Prostate gland (tissue), 2 donors: ENCODE measurements around the gene UST. TPM values are rescaled to one million over a fixed set of nuclear protein-coding genes. Genes with fewer than 3 reads are reported as not detected.

Source experiments
- DNase-seq: peaks from one replicate; pipeline ENCODE4 v3.0.0-alpha.2; 2019; ENCODE audit warnings: low spot score
- H3K27ac ChIP-seq, 2 donors: fragments of 200-600 bp; sonication (generic); 2 replicates each; pipeline ENCODE4 v1.5.1; 2017 to 2019
- H3K27me3 ChIP-seq: fragments of 200-600 bp; sonication (generic); replicated peaks from 2 replicates; pipeline ENCODE4 v1.5.1; 2019; ENCODE audit not compliant: insufficient read depth
- H3K36me3 ChIP-seq, 2 donors: fragments of 200-600 bp; sonication (generic); 1 replicate in 1 of 2; 2 replicates in 1 of 2; pipeline versions ENCODE4 v1.5.1 to v1.8.1; 2017 to 2019
- H3K4me1 ChIP-seq: fragments of 200-600 bp; sonication (generic); replicated peaks from 2 replicates; pipeline ENCODE4 v1.5.1; 2019
- H3K4me3 ChIP-seq, 2 donors: fragments of 200-600 bp; sonication (generic); 2 replicates each; pipeline ENCODE4 v1.5.1; 2017 to 2019
- H3K9me3 ChIP-seq: fragments of 200-600 bp; sonication (generic); 2 replicates; pipeline ENCODE4 v1.5.1; 2017
- POLR2A ChIP-seq: fragments of 450-650 bp; IDR thresholded peaks from one replicate; pipeline ENCODE4 v1.6.1; 2016; ENCODE audit warnings: antibody characterized with exemption, mild to moderate bottlenecking
- POLR2AphosphoS5 ChIP-seq: sonication (generic); formaldehyde crosslinking; IDR thresholded peaks from one replicate; pipeline ENCODE4 v1.6.1; 2017; ENCODE audit warnings: antibody characterized with exemption
- WGBS: methylation state at CpG from one replicate; pipeline ENCODE4 v1.1.5; 2018; 5-methylcytosine and 5-hydroxymethylcytosine counted together
- intact Hi-C: fragments of 100-400 bp; cut with DNase I; formaldehyde crosslinking; loops from one replicate; pipeline ENCODE4 v1.14.2; 2022
- total RNA-seq, 2 donors: library from RNA; depleted of rRNA; stranded (reverse); fragments of >200 nt; gene quantifications; one replicate each; pipeline ENCODE4 v1.1.0, GENCODE V29; 2016
- TF ChIP-seq, protein P1 (sequence below), 4 experiments: fragments of 200-600 bp in 2 of 4; fragments of 450-650 bp in 2 of 4; sonication (generic) in 2 of 4; IDR thresholded peaks; 1 replicate in 3 of 4; 2 replicates in 1 of 4; pipeline ENCODE4 v1.5.1; 2016 to 2019; ENCODE audit warnings: antibody characterized with exemption in 4 of 4, mild to moderate bottlenecking in 2 of 4, moderate library complexity in 2 of 4

UST gene
- total RNA-seq, 2 donors from 2014 or later: 6.6 to 12.9 TPM

DNA sequence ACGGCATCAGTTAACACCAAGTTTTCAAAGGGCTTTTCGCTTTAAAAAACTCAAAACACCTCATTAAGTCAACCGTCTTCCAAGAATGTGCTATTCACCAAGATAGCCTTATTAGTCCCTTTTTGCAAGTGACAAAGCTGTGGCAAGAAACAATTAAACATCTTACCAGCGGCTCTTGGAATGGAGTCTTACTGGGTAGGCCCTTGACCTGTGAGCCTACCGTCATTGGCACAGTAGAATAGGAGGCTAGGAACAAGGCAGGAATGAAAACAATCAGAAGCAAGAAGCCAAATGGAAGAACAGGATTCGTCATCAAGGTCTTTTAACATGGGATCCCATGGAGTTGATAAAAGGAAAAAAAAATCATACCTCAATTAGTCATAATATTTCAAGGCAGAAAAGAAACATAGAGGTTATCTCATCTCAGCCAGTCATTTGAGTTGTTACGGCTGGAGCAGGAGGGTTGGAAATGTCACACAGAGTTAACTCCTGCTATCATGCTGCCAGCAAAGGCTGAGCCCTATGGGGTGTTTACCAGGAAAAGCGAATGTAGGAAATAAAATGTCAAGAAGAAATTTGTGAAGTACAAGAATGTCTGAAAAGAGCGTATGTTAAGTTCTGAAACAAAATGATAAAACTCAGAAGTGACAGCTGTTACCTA, 236.4 kb downstream of the UST start:
- no peak for TF ChIP-seq POLR2A
- TF ChIP-seq, protein P1, sequence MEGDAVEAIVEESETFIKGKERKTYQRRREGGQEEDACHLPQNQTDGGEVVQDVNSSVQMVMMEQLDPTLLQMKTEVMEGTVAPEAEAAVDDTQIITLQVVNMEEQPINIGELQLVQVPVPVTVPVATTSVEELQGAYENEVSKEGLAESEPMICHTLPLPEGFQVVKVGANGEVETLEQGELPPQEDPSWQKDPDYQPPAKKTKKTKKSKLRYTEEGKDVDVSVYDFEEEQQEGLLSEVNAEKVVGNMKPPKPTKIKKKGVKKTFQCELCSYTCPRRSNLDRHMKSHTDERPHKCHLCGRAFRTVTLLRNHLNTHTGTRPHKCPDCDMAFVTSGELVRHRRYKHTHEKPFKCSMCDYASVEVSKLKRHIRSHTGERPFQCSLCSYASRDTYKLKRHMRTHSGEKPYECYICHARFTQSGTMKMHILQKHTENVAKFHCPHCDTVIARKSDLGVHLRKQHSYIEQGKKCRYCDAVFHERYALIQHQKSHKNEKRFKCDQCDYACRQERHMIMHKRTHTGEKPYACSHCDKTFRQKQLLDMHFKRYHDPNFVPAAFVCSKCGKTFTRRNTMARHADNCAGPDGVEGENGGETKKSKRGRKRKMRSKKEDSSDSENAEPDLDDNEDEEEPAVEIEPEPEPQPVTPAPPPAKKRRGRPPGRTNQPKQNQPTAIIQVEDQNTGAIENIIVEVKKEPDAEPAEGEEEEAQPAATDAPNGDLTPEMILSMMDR (IDR thresholded peaks at IDR 0.05): no peak
- no peak for TF ChIP-seq POLR2AphosphoS5
- Histone ChIP-seq H3K4me3 (no peak overlapping the region), H3K4me1 (no peaks in the 10 kb centered on the region), H3K27ac (no peak overlapping the region), H3K9me3 (no peaks in the 10 kb centered on the region), H3K27me3 (no peaks in the 10 kb centered on the region), H3K36me3 (no peaks in the 10 kb centered on the region)
- intact Hi-C loops: no loop called here
- 86% methylated on average over 9 of the region's 9 CpGs for WGBS
- no peak for DNase-seq

DNA sequence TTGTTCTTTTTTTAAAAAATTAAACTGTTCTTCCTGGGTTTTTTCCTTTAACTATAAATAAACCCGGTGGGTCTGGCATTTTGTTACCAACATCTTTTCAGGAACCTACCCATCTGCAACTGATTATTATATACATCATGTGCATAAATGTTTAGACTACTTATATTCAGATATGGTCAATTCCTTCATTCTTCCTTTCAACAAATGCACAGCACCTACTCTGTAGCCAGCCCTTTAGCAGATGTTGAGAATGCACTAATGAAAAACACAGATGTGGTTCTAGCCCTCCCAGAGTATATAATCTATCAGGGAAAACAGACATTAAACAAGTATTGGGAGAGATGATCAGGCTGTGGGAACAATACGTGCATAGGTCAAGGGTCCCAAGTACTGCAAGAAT, 237.1 kb downstream of the UST start:
- H3K4me1 ChIP-seq: no peaks in the 10 kb centered on the region
- TF ChIP-seq POLR2AphosphoS5: no peak
- TF ChIP-seq, protein P1 (IDR thresholded peaks at IDR 0.05): no peak
- TF ChIP-seq POLR2A: no peak
- no peak overlapping the region for H3K4me3 ChIP-seq
- no peaks in the 10 kb centered on the region for H3K9me3 ChIP-seq
- no peaks in the 10 kb centered on the region for H3K36me3 ChIP-seq
- no peaks in the 10 kb centered on the region for H3K27me3 ChIP-seq
- WGBS: 79% methylated on average over 2 of the region's 2 CpGs
- no peak overlapping the region for H3K27ac ChIP-seq
- intact Hi-C loops: no loop called here
- no peak for DNase-seq

DNA sequence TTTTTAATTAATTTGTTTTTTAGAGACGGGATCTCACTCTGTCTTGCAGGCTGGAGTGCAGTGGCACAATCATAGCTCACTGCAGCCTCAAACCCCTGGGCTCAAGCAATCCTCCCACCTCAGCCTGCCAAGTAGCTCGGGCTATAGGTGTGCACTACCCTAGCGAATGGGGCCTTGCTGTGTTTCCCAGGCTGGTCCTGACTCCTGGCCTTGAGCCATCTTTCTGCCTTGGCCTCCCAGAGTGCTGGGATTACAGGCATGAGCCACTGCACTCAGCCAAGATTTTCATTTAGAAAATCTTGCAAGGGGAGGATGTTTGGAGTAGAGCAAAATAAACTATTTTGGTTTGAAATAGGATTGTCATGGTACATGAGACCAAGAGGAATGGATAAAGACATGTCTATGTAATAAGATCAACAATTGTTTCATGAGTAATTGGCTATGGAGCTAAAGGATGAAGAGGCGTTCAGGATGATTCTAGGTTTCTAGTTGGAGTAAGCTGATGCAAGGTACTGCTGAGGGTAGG, 237.8 kb downstream of the UST start:
- Histone ChIP-seq H3K27me3 (no peaks in the 10 kb centered on the region), H3K4me3 (no peak overlapping the region), H3K4me1 (no peaks in the 10 kb centered on the region), H3K36me3 (no peaks in the 10 kb centered on the region), H3K9me3 (no peaks in the 10 kb centered on the region), H3K27ac (no peak overlapping the region)
- no peak for DNase-seq
- 83% methylated on average over 4 of the region's 4 CpGs for WGBS
- TF ChIP-seq, protein P1 (IDR thresholded peaks at IDR 0.05): no peak
- TF ChIP-seq POLR2A (no peak), POLR2AphosphoS5 (no peak)
- intact Hi-C loops: no loop called here

DNA sequence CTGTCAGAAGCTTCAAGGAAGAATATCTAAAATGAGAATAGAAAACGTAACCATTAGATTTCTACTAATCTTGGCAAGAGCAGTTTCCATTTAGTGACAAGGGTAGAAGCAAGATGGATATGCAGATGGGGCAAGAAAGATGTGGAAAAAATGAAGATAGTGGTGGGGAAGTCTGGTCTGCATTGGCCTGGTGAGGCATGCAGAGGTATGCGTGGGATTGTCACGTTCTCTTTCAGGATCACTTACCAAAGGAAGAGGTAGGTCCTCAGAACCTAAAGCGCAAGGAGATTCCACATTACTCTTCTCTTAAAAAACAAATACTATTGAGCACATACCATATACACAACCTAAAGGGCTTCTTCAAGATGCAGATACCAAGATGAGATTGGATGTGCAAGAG, 238.7 kb downstream of the UST start:
- intact Hi-C loops: no loop called here
- no peak for DNase-seq
- WGBS: 98% methylated on average over 4 of the region's 4 CpGs
- H3K27ac ChIP-seq: no peak overlapping the region
- no peaks in the 10 kb centered on the region for H3K27me3 ChIP-seq
- no peaks in the 10 kb centered on the region for H3K9me3 ChIP-seq
- H3K4me1 ChIP-seq: no peaks in the 10 kb centered on the region
- TF ChIP-seq, protein P1 (IDR thresholded peaks at IDR 0.05): no peak
- no peak for TF ChIP-seq POLR2AphosphoS5
- no peak for TF ChIP-seq POLR2A
- no peak overlapping the region for H3K4me3 ChIP-seq
- H3K36me3 ChIP-seq: no peaks in the 10 kb centered on the region

DNA sequence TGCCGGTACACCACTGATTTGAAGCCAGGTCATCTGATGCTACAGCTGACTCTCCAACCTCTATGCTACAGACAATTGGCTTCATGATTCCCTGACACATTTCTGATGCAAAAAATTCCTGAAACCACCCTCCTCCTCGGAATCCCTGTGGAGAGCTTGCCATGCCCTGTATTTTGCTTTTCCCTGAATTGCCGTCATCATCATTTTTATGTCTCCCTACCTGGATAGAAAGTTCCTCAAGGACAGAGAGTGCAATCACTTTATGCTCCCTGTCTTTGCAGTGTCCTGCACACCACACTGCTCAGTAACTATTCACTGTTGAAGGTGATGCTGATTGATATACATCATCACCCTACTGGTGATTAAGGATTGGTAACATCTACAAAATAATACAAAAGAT, 239.8 kb downstream of the UST start:
- no peak overlapping the region for H3K27ac ChIP-seq
- 100% methylated on average over 3 of the region's 3 CpGs for WGBS
- H3K4me3 ChIP-seq: no peak overlapping the region
- TF ChIP-seq, protein P1 (IDR thresholded peaks at IDR 0.05): no peak
- TF ChIP-seq POLR2A: no peak
- TF ChIP-seq POLR2AphosphoS5: no peak
- H3K27me3 ChIP-seq: no peaks in the 10 kb centered on the region
- no peaks in the 10 kb centered on the region for H3K4me1 ChIP-seq
- DNase-seq: no peak
- intact Hi-C loops: no loop called here
- H3K9me3 ChIP-seq: no peaks in the 10 kb centered on the region
- H3K36me3 ChIP-seq: no peaks in the 10 kb centered on the region
